HG03108 (cell line): Measurements from ENCODE around the gene ARMC12.

Experiments
- ATAC-seq: cut with Tn5 transposase; IDR thresholded peaks from one replicate; pipeline ENCODE4 v1.9.1; 2021; ENCODE audit warnings: moderate library complexity; ENCODE audit not compliant: unreplicated experiment

The ARMC12 gene

GRCh38 chr6:35797837-35798526 is 61.1 kb downstream of the ARMC12 start:
- ATAC-seq, result no peak
